GM23338 (cell line): Measurements from ENCODE around the gene PGS1. TPM values are rescaled to one million over a fixed set of nuclear protein-coding genes. Genes with fewer than 3 reads are reported as not detected.

Experiments used
- ATAC-seq: fragments of 200-7000 bp; cut with Tn5 transposase; 3 replicates; pipeline ENCODE4 v1.9.1; 2020
- DNase-seq: peaks from one replicate; pipeline ENCODE4 v3.0.0-alpha.2; 2015; ENCODE audit warnings: low spot score
- H2AFZ ChIP-seq: fragments of 200-600 bp; sonication (generic); 2 replicates; pipeline ENCODE4 v1.8.0; 2016; ENCODE audit warnings: antibody characterized with exemption, mild to moderate bottlenecking, moderate library complexity
- H3F3A ChIP-seq: fragments of 200-600 bp; sonication (generic); replicated peaks from 2 replicates; pipeline ENCODE4 v1.8.0; 2017; ENCODE audit warnings: antibody characterized with exemption, mixed run types, low read depth
- H3K27ac ChIP-seq: fragments of 200-600 bp; sonication (generic); 2 replicates; pipeline ENCODE4 v1.6.1; 2016; ENCODE audit warnings: low read depth
- H3K27me3 ChIP-seq: fragments of 200-600 bp; sonication (generic); 2 replicates; pipeline ENCODE4 v1.8.0; 2016; ENCODE audit warnings: mild to moderate bottlenecking, mixed run types, moderate library complexity; ENCODE audit not compliant: insufficient read depth
- H3K36me3 ChIP-seq: fragments of 200-600 bp; sonication (generic); 2 replicates; pipeline ENCODE4 v1.8.0; 2016; ENCODE audit warnings: mild to moderate bottlenecking; ENCODE audit not compliant: insufficient read depth
- H3K4me1 ChIP-seq: fragments of 200-600 bp; sonication (generic); 2 replicates; pipeline ENCODE4 v1.8.0; 2016; ENCODE audit warnings: mild to moderate bottlenecking, moderate library complexity; ENCODE audit not compliant: insufficient read depth
- H3K4me2 ChIP-seq: fragments of 200-600 bp; sonication (generic); 2 replicates; pipeline ENCODE4 v1.7.1; 2017; ENCODE audit warnings: mixed run types
- H3K4me3 ChIP-seq: fragments of 200-600 bp; sonication (generic); 2 replicates; pipeline ENCODE4 v1.6.1; 2016; ENCODE audit warnings: mixed run types
- H3K79me2 ChIP-seq: fragments of 200-600 bp; sonication (generic); replicated peaks from 2 replicates; pipeline ENCODE4 v1.8.0; 2017; ENCODE audit warnings: mild to moderate bottlenecking; ENCODE audit not compliant: insufficient read depth
- H3K9me2 ChIP-seq: fragments of 200-600 bp; sonication (generic); 2 replicates; pipeline ENCODE4 v1.8.0; 2017; ENCODE audit not compliant: insufficient read depth
- H4K20me1 ChIP-seq: fragments of 200-600 bp; sonication (generic); replicated peaks from 2 replicates; pipeline ENCODE4 v1.8.0; 2017; ENCODE audit warnings: mild to moderate bottlenecking; ENCODE audit not compliant: insufficient read depth
- H3K27ac Mint-ChIP-seq: 2 replicates; pipeline ENCODE4 v1.8.0; 2020; ENCODE audit warnings: inconsistent platforms, mild to moderate bottlenecking, moderate library complexity, mixed read lengths
- H3K27me3 Mint-ChIP-seq: 3 replicates; pipeline ENCODE4 v1.8.0; 2022; ENCODE audit warnings: low read depth, mild to moderate bottlenecking, moderate library complexity, mixed read lengths, inconsistent platforms; ENCODE audit not compliant: insufficient read depth, poor library complexity
- H3K36me3 Mint-ChIP-seq: 3 replicates; pipeline ENCODE4 v1.8.0; 2021; ENCODE audit warnings: low read depth, mild to moderate bottlenecking, inconsistent platforms, moderate library complexity, mixed read lengths
- H3K4me1 Mint-ChIP-seq: 3 replicates; pipeline ENCODE4 v1.8.0; 2020; ENCODE audit warnings: mild to moderate bottlenecking, inconsistent platforms, mixed read lengths
- H3K4me3 Mint-ChIP-seq: 3 replicates; pipeline ENCODE4 v1.8.0; 2021; ENCODE audit warnings: moderate library complexity, mild to moderate bottlenecking, inconsistent platforms, mixed read lengths
- H3K9me3 Mint-ChIP-seq: 3 replicates; pipeline ENCODE4 v1.8.0; 2020; ENCODE audit warnings: moderate library complexity, mild to moderate bottlenecking, inconsistent platforms, mixed read lengths
- EZH2 ChIP-seq: fragments of 200-600 bp; sonication (generic); IDR thresholded peaks from one replicate; pipeline ENCODE4 v1.8.0; 2017; ENCODE audit warnings: antibody characterized with exemption, mild to moderate bottlenecking, low read depth; ENCODE audit not compliant: unreplicated experiment
- JUNB ChIP-seq: IDR thresholded peaks from one replicate; pipeline ENCODE4 v1.6.1; 2016; ENCODE audit warnings: antibody characterized with exemption; ENCODE audit not compliant: unreplicated experiment
- NANOG ChIP-seq: IDR thresholded peaks from 2 replicates; pipeline ENCODE4 v1.6.1; 2016; ENCODE audit warnings: antibody characterized with exemption, borderline replicate concordance
- ZNF114 ChIP-seq: fragments of 250-450 bp; sonication (Bioruptor Pico); IDR thresholded peaks from 2 replicates; pipeline ENCODE4 v1.5.0; 2020; ENCODE audit warnings: mild to moderate bottlenecking, moderate library complexity
- ZNF331 ChIP-seq: fragments of 250-450 bp; sonication (Bioruptor Pico); IDR thresholded peaks from 2 replicates; pipeline ENCODE4 v1.5.0; 2020; ENCODE audit warnings: low read depth, mild to moderate bottlenecking, moderate library complexity
- polyA plus RNA-seq: library from polyadenylated mRNA; unstranded; fragments of >200 nt; fragmentation: Nextera tagmentation; extraction: Ambion mirVana; gene quantifications from 2 replicates; pipeline ENCODE4 v1.2.1, GENCODE V29; 2016
- total RNA-seq: library from RNA; depleted of rRNA; stranded (reverse); fragments of >200 nt; shearing (Covaris generic); gene quantifications from 2 replicates; pipeline ENCODE4 v1.2.3, GENCODE V29; 2014
- TF ChIP-seq, protein P1 (sequence below): IDR thresholded peaks from 2 replicates; pipeline ENCODE4 v1.6.1; 2016; ENCODE audit warnings: antibody characterized with exemption
- TF ChIP-seq, protein P2 (sequence below): fragments of 250-450 bp; sonication (Bioruptor Pico); IDR thresholded peaks from 2 replicates; pipeline ENCODE4 v1.5.0; 2020; ENCODE audit warnings: mild to moderate bottlenecking, moderate library complexity

PGS1 gene
- total and polyA plus RNA-seq, 2 experiments from 2014 or later, result 43.9 to 67.1 TPM

DNA sequence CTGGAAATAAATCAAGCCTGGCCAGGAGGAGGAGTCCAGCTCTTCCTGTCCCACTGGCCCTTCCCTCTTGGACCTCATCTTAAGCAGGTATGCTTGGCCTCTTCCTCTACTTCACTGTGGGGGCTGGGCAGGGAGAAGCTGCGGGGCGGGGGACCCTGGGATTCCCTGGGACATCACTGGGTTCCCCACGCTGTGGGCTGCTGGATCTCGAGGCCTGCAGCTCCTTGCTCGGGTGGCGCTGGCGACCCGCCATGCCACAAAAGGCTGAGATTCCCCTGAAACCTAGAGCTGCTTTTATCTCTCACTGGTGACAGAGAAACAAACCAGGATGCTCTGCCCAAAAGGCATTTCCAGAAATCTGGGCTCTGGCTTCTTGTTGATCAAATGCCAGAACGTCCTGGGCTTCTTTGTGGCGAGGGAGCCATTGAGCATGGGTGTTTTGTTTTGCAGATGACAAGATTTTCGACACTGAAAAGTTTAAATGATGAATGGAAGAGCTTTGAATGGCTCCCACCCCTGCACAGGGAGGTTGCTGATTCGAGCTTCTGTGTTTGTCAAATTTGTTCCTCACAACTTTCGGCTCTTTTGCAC, 8.6 kb upstream of the PGS1 start (continued):
- TF ChIP-seq EZH2 (no peak), ZNF114 (no peak), JUNB (no peak)
- TF ChIP-seq, protein P1, sequence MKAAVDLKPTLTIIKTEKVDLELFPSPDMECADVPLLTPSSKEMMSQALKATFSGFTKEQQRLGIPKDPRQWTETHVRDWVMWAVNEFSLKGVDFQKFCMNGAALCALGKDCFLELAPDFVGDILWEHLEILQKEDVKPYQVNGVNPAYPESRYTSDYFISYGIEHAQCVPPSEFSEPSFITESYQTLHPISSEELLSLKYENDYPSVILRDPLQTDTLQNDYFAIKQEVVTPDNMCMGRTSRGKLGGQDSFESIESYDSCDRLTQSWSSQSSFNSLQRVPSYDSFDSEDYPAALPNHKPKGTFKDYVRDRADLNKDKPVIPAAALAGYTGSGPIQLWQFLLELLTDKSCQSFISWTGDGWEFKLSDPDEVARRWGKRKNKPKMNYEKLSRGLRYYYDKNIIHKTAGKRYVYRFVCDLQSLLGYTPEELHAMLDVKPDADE, result no peak
- TF ChIP-seq, protein P2, sequence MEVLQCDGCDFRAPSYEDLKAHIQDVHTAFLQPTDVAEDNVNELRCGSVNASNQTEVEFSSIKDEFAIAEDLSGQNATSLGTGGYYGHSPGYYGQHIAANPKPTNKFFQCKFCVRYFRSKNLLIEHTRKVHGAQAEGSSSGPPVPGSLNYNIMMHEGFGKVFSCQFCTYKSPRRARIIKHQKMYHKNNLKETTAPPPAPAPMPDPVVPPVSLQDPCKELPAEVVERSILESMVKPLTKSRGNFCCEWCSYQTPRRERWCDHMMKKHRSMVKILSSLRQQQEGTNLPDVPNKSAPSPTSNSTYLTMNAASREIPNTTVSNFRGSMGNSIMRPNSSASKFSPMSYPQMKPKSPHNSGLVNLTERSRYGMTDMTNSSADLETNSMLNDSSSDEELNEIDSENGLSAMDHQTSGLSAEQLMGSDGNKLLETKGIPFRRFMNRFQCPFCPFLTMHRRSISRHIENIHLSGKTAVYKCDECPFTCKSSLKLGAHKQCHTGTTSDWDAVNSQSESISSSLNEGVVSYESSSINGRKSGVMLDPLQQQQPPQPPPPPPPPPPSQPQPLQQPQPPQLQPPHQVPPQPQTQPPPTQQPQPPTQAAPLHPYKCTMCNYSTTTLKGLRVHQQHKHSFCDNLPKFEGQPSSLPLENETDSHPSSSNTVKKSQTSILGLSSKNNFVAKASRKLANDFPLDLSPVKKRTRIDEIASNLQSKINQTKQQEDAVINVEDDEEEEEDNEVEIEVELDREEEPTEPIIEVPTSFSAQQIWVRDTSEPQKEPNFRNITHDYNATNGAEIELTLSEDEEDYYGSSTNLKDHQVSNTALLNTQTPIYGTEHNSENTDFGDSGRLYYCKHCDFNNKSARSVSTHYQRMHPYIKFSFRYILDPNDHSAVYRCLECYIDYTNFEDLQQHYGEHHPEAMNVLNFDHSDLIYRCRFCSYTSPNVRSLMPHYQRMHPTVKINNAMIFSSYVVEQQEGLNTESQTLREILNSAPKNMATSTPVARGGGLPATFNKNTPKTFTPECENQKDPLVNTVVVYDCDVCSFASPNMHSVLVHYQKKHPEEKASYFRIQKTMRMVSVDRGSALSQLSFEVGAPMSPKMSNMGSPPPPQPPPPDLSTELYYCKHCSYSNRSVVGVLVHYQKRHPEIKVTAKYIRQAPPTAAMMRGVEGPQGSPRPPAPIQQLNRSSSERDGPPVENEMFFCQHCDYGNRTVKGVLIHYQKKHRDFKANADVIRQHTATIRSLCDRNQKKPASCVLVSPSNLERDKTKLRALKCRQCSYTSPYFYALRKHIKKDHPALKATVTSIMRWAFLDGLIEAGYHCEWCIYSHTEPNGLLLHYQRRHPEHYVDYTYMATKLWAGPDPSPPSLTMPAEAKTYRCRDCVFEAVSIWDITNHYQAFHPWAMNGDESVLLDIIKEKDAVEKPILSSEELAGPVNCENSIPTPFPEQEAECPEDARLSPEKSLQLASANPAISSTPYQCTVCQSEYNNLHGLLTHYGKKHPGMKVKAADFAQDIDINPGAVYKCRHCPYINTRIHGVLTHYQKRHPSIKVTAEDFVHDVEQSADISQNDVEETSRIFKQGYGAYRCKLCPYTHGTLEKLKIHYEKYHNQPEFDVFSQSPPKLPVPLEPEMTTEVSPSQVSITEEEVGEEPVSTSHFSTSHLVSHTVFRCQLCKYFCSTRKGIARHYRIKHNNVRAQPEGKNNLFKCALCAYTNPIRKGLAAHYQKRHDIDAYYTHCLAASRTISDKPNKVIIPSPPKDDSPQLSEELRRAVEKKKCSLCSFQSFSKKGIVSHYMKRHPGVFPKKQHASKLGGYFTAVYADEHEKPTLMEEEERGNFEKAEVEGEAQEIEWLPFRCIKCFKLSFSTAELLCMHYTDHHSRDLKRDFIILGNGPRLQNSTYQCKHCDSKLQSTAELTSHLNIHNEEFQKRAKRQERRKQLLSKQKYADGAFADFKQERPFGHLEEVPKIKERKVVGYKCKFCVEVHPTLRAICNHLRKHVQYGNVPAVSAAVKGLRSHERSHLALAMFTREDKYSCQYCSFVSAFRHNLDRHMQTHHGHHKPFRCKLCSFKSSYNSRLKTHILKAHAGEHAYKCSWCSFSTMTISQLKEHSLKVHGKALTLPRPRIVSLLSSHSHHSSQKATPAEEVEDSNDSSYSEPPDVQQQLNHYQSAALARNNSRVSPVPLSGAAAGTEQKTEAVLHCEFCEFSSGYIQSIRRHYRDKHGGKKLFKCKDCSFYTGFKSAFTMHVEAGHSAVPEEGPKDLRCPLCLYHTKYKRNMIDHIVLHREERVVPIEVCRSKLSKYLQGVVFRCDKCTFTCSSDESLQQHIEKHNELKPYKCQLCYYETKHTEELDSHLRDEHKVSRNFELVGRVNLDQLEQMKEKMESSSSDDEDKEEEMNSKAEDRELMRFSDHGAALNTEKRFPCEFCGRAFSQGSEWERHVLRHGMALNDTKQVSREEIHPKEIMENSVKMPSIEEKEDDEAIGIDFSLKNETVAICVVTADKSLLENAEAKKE (CRISPR knock-in tag), result no peak

DNA sequence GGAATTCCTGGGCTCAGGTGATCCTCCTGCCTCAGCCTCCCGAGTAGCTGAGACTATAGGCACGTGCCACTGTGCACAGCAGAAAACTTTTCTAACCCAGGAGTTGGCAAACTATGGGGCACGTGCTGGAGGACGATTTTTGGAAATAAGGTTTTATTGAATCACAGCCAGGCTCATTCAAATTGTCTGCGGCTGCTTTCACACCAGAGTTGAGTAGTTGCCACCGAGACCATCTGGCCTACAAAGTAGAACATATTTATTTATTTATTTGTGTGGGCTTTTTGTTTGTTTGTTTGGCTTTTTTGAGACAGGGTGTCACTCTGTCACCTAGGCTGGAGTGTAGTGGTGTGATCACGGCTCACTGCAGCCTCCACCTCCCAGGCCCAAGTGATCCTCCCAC, 7.4 kb upstream of the PGS1 start:
- no peaks in the 10 kb centered on the region for H3K27me3 ChIP-seq
- ATAC-seq (no peak), DNase-seq (no peak)
- Mint-ChIP-seq H3K4me1 (peaks cover 74% of the 10 kb centered on the region), H3K36me3 (no peaks in the 10 kb centered on the region), H3K4me3 (no peak overlapping the region), H3K9me3 (no peaks in the 10 kb centered on the region), H3K27ac (peak overlapping the region; percentile 95), H3K27me3 (peaks cover 32% of the 10 kb centered on the region)
- peaks cover 68% of the 10 kb centered on the region for H3K4me1 ChIP-seq
- peaks cover 47% of the 10 kb centered on the region for H3F3A ChIP-seq
- H4K20me1 ChIP-seq, result no peaks in the 10 kb centered on the region
- peak overlapping the region; percentile 95 for H3K27ac ChIP-seq
- no peaks in the 10 kb centered on the region for H3K79me2 ChIP-seq
- no peak overlapping the region for H3K4me2 ChIP-seq
- H3K9me2 ChIP-seq, result no peaks in the 10 kb centered on the region
- H3K36me3 ChIP-seq, result no peaks in the 10 kb centered on the region
- no peak overlapping the region for H3K4me3 ChIP-seq
- H2AFZ ChIP-seq, result no peak overlapping the region
- TF ChIP-seq NANOG (no peak), ZNF114 (no peak), ZNF331 (CRISPR knock-in tag) (no peak)
- TF ChIP-seq, protein P2 (CRISPR knock-in tag), result no peak
